Immature natural killer cell (primary cell): ENCODE measurements around the gene OR10K2. TPM values are rescaled to one million over a fixed set of nuclear protein-coding genes. Genes with fewer than 3 reads are reported as not detected.
"Not testable (repeated sequence)": the region's sequence is repeated elsewhere in the genome, so short reads cannot be mapped to it uniquely, and the experiment has no call there.

Source experiments
- DNase-seq, 3 donors: peaks; one replicate each; pipeline ENCODE4 v3.0.0; 2022; ENCODE audit warnings: mixed read lengths in 1 of 3
- H3K27ac Mint-ChIP-seq, 6 donors: one replicate each; pipeline ENCODE4 v1.8.0; 2020; ENCODE audit warnings: mixed read lengths in 6 of 6, mild to moderate bottlenecking in 5 of 6, inconsistent platforms in 4 of 6, moderate library complexity in 3 of 6
- H3K27me3 Mint-ChIP-seq, 3 donors: one replicate each; pipeline ENCODE4 v1.8.0; 2020 to 2021; ENCODE audit warnings: low read depth in 3 of 3, mild to moderate bottlenecking in 3 of 3, mixed read lengths in 3 of 3, moderate library complexity in 3 of 3, inconsistent platforms in 1 of 3
- H3K36me3 Mint-ChIP-seq, 3 donors: one replicate each; pipeline ENCODE4 v1.8.0; 2020; ENCODE audit warnings: mixed read lengths in 3 of 3, inconsistent platforms in 2 of 3, mild to moderate bottlenecking in 2 of 3
- H3K4me1 Mint-ChIP-seq, 2 donors: one replicate each; pipeline ENCODE4 v1.8.0; 2020; ENCODE audit warnings: inconsistent platforms in 2 of 2, mild to moderate bottlenecking in 2 of 2, mixed read lengths in 2 of 2, moderate library complexity in 1 of 2
- H3K4me3 Mint-ChIP-seq, 5 donors: one replicate each; pipeline ENCODE4 v1.8.0; 2020; ENCODE audit warnings: mild to moderate bottlenecking in 5 of 5, mixed read lengths in 5 of 5, inconsistent platforms in 3 of 5, moderate library complexity in 3 of 5
- H3K9me3 Mint-ChIP-seq, 6 donors: one replicate each; pipeline ENCODE4 v1.8.0; 2020; ENCODE audit warnings: mild to moderate bottlenecking in 6 of 6, mixed read lengths in 6 of 6, inconsistent platforms in 4 of 6, moderate library complexity in 3 of 6
- polyA plus RNA-seq, 3 donors: library from polyadenylated mRNA; unstranded; fragments of 300-500 nt; fragmentation: Illumina TruSeq; gene quantifications; one replicate each; pipeline ENCODE4 v1.2.3, GENCODE V29; 2021

OR10K2 gene
- polyA plus RNA-seq, 3 donors from 2014 or later: not detected

- no peaks in the 10 kb centered on the region for H3K36me3 Mint-ChIP-seq
- DNase-seq: no peak
- no peaks in the 10 kb centered on the region for H3K9me3 Mint-ChIP-seq
- peaks cover 0 to 17% (median 0%) of the 10 kb centered on the region in 3 donors for H3K27me3 Mint-ChIP-seq
- H3K4me3 Mint-ChIP-seq: no peak overlapping the region
- H3K4me1 Mint-ChIP-seq: peaks cover 2 to 6% of the 10 kb centered on the region in 2 donors
- H3K27ac Mint-ChIP-seq: no peak overlapping the region
These were observed 25.2 kb downstream of the OR10K2 start for GRCh38 chr1:158400871-158401270.

- DNase-seq: no peak
- no peaks in the 10 kb centered on the region for H3K36me3 Mint-ChIP-seq
- no peak within 1 kb of the TSS for H3K4me3 Mint-ChIP-seq
- H3K9me3 Mint-ChIP-seq: no peaks in the 10 kb centered on the region
- no peak within 1 kb of the TSS for H3K27ac Mint-ChIP-seq
- peaks cover 2 to 6% of the 10 kb centered on the region in 2 donors for H3K4me1 Mint-ChIP-seq
- H3K27me3 Mint-ChIP-seq: peaks cover 0 to 10% (median 0%) of the 10 kb centered on the region in 3 donors
These were observed 27.1 kb downstream of the OR10K2 start, which contains the start of gene OR10T2 for GRCh38 chr1:158398818-158399514. Gene OR10T2, minus strand, starts transcription at chr1:158399466. Its CDS starts 0 bp downstream, at chr1:158399466.

- Mint-ChIP-seq H3K27ac (no peak overlapping the region), H3K9me3 (no peaks in the 10 kb centered on the region), H3K36me3 (no peaks in the 10 kb centered on the region), H3K4me3 (no peak overlapping the region), H3K4me1 (peaks cover 2 to 6% of the 10 kb centered on the region in 2 donors), H3K27me3 (peaks cover 0 to 13% (median under 1%) of the 10 kb centered on the region in 3 donors)
- DNase-seq: no peak
These were observed 29.4 kb downstream of the OR10K2 start for GRCh38 chr1:158396646-158397045.

GRCh38 chr1:158393476-158393875, 32.6 kb downstream of the OR10K2 start:
- H3K4me3 Mint-ChIP-seq: no peak overlapping the region
- H3K36me3 Mint-ChIP-seq: no peaks in the 10 kb centered on the region
- no peaks in the 10 kb centered on the region for H3K4me1 Mint-ChIP-seq
- H3K27ac Mint-ChIP-seq: no peak overlapping the region
- H3K27me3 Mint-ChIP-seq: peaks cover 0 to 7% (median 3%) of the 10 kb centered on the region in 3 donors
- DNase-seq: no peak
- H3K9me3 Mint-ChIP-seq: no peaks in the 10 kb centered on the region

GRCh38 chr1:158391099-158391498, 34.9 kb downstream of the OR10K2 start:
- Mint-ChIP-seq H3K27me3 (peaks cover 0 to 6% (median 6%) of the 10 kb centered on the region in 3 donors), H3K36me3 (peaks cover 0 to 4% (median 0%) of the 10 kb centered on the region in 3 donors), H3K27ac (no peak overlapping the region), H3K9me3 (peaks cover 0 to 5% (median 0%) of the 10 kb centered on the region in 6 donors), H3K4me1 (no peaks in the 10 kb centered on the region), H3K4me3 (no peak overlapping the region)
- no peak for DNase-seq

- no peaks in the 10 kb centered on the region for H3K4me1 Mint-ChIP-seq
- no peak for DNase-seq
- no peak overlapping the region for H3K27ac Mint-ChIP-seq
- peaks cover 0 to 4% (median 0%) of the 10 kb centered on the region in 3 donors for H3K36me3 Mint-ChIP-seq
- no peak overlapping the region for H3K4me3 Mint-ChIP-seq
- H3K9me3 Mint-ChIP-seq: peaks cover 0 to 5% (median 0%) of the 10 kb centered on the region in 6 donors
- H3K27me3 Mint-ChIP-seq: peaks cover 0 to 7% (median 6%) of the 10 kb centered on the region in 3 donors
These were observed 35.7 kb downstream of the OR10K2 start for GRCh38 chr1:158390331-158390730.

- Mint-ChIP-seq H3K27me3 (peaks cover 8 to 25% (median 11%) of the 10 kb centered on the region in 3 donors), H3K4me3 (no peak overlapping the region), H3K9me3 (peaks cover 5 to 30% (median 17%) of the 10 kb centered on the region in 6 donors), H3K27ac (no peak overlapping the region), H3K4me1 (no peaks in the 10 kb centered on the region), H3K36me3 (peaks cover 0 to 9% (median 6%) of the 10 kb centered on the region in 3 donors)
- no peak for DNase-seq
These were observed 51.2 kb downstream of the OR10K2 start for GRCh38 chr1:158374860-158375259.

- H3K4me1 Mint-ChIP-seq, H3K36me3 Mint-ChIP-seq, H3K4me3 Mint-ChIP-seq, DNase-seq, H3K27ac Mint-ChIP-seq: not testable (repeated sequence)
- Mint-ChIP-seq H3K27me3 (peaks cover 10 to 30% (median 14%) of the 10 kb centered on the region in 3 donors), H3K9me3 (peaks cover 7 to 30% (median 18%) of the 10 kb centered on the region in 6 donors)
These were observed 51.9 kb downstream of the OR10K2 start for GRCh38 chr1:158374101-158374500.

- H3K27ac Mint-ChIP-seq: no peak overlapping the region
- H3K4me3 Mint-ChIP-seq: no peak overlapping the region
- DNase-seq: no peak
- peaks cover 18 to 34% (median 27%) of the 10 kb centered on the region in 3 donors for H3K27me3 Mint-ChIP-seq
- H3K36me3 Mint-ChIP-seq: peaks cover 0 to 9% (median 6%) of the 10 kb centered on the region in 3 donors
- peaks cover 8 to 15% of the 10 kb centered on the region in 2 donors for H3K4me1 Mint-ChIP-seq
- peaks cover 7 to 36% (median 18%) of the 10 kb centered on the region in 6 donors for H3K9me3 Mint-ChIP-seq
These were observed 54.7 kb downstream of the OR10K2 start for GRCh38 chr1:158371188-158371953.

Other genes with a start within 250 kb of the OR10K2 start
- gene CD1D, start 245.3 kb downstream of the OR10K2 start, polyA plus RNA-seq: 1 to 10 TPM in 2 of 3 donors, not detected in 1; 2.9 to 8.7 TPM
- under 1 TPM in 1 of 3 donors, not detected in 2; 0.15 TPM for gene CD1A, start 171.8 kb downstream of the OR10K2 start, polyA plus RNA-seq
- 10 to 100 TPM in 2 of 3 donors, 1 to 10 TPM in 1; 2.0 to 65.8 (median 29.7) TPM for gene CD1C, start 136.3 kb downstream of the OR10K2 start, polyA plus RNA-seq
- gene CD1B, start 94.7 kb downstream of the OR10K2 start, polyA plus RNA-seq: under 1 TPM in 1 of 3 donors, not detected in 2; 0.62 TPM
- 1 to 10 TPM in 2 of 3 donors, not detected in 1; 3.1 to 3.3 TPM for gene CD1E, start 72.3 kb downstream of the OR10K2 start, polyA plus RNA-seq
- not detected for gene OR10T2, start 26.8 kb downstream of the OR10K2 start, polyA plus RNA-seq
- gene OR10K1, start 35.6 kb upstream of the OR10K2 start, polyA plus RNA-seq: not detected
- not detected for gene OR10R2, start 46.0 kb upstream of the OR10K2 start, polyA plus RNA-seq
- not detected for gene OR6Y1, start 128.2 kb upstream of the OR10K2 start, polyA plus RNA-seq
- not detected for gene OR6P1, start 144.3 kb upstream of the OR10K2 start, polyA plus RNA-seq
- not detected for gene OR10X1, start 153.7 kb upstream of the OR10K2 start, polyA plus RNA-seq
- gene OR10Z1, start 179.0 kb upstream of the OR10K2 start, polyA plus RNA-seq: not detected